ENCODE measurements around the gene SRRT. TPM values are rescaled to one million over a fixed set of nuclear protein-coding genes. Genes with fewer than 3 reads are reported as not detected.

Gene SRRT
- polyA plus RNA-seq, 3 donors = 47.0 to 74.9 (median 57.4) TPM

DNA sequence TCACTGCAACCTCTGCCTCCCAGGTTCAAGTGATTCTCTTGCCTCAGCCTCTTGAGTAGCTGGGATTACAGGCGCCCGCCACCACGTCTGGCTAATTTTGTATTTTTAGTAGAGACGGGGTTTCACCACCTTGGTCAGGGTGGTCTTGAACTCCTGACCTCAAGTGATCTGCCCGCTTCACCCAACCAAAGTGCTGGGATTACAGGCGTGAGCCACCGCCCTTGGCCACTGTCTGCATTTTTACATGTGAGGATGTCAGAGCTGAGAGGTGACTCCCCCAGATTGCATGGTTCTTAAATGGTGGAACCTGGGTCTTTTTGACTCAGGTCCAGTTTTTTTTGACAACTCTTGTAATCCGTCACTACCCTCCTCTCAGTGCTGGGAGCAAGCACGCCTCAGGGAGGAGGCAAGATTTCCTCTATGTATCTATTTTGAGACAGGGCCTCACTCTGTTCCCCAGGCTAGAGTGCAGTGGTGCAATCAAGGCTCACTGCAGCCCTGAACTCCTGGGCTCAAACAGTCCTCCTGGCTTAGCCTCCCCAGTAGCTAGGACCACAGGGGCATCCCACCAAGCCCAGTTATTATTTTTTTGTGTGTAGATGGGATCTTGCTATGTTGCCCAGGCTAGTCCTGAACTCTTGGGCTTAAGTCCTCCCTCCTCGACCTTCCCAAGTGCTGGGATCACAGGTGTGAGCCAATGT, 1.2 kb upstream of the SRRT start:
- WGBS, 3 donors = 78 to 90% (median 89%) methylated on average over 10 of the region's 10 CpGs
- H3K27ac ChIP-seq (ENCODE audit: low read depth, low read length) = no peak overlapping the region

DNA sequence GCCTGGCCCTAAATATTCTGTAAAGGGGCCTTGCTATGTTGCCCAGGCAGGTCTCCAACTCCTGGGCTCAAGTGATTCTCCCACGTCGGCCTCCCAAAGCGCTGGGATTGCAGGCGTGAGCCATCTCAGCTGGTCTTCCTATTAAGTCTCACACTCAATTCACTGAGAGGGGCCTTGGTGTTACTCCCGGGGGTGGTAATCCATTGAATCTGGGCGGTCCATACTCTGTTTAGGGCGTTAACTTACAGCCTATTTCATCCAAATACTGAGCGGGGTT, 665 bp upstream of the SRRT start:
- WGBS, 3 donors = 53 to 64% (median 56%) methylated on average over 8 of the region's 8 CpGs
- peak overlapping the region; percentile 19 for H3K27ac ChIP-seq (ENCODE audit: low read depth, low read length)

DNA sequence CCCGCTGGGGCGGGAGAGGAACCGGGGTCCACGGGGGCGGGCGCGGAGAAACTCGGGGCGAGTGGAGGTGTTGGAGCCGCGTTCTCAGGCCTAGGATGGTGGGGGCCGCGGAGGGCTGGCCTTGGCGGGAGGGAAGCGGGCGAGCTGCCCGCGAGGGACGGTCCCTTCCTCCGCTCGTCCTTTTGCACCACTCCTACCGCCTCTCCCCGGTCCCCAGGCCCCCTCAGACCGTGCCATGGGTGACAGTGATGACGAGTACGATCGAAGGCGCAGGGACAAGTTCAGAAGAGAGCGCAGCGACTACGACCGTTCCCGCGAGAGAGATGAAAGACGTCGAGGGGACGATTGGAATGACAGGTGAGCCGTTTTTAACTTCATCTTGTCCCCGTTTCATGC, 451 bp downstream of the SRRT start:
- WGBS, 3 donors = 1% methylated on average over 28 to 39 of the region's 39 CpGs
- peak overlapping the region; percentile 86 for H3K27ac ChIP-seq (ENCODE audit: low read depth, low read length)

DNA sequence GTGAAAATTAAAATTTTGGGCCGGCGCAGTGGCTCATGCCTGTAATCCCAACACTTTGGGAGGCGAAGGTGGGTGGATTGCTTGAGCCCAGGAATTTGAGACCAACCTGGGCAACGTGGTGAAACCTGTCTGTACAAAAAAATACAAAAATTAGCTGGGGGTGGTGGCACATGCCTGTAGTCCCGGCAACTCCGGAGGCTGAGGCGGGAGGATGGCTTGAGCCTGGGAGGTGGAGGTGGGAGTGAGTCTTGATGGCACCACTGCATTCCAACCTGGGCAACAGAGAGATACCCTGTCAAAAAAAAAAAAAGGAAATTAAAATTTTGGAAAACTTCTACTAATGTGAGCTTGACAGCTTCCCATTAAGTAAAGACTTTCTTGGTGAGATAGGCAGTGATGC, 3.1 kb downstream of the SRRT start:
- no peak overlapping the region for H3K27ac ChIP-seq (ENCODE audit: low read depth, low read length)
- 77 to 85% (median 78%) methylated on average over 7 of the region's 7 CpGs for WGBS, 3 donors

DNA sequence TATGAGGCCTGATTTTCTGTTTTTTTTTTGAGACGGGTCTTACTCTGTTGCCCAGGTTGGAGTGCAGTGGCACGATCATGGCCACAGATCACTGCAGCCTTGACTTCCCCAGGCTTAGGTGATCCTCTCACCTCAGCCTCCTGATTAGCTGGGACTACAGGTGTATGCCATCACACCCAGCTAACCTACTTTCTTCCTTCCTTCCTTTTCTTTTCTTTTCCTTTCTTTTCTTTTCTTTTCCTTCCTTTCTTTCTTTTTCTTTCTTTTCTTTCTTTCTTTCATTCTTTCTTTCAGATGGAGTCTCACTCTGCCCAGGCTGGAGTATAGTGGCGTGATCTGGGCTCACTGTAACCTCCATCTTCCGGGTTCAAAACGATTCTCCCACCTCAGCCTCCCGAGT, 3.8 kb downstream of the SRRT start:
- WGBS, 3 donors = 71 to 88% (median 80%) methylated on average over 6 of the region's 6 CpGs
- no peak overlapping the region for H3K27ac ChIP-seq (ENCODE audit: low read depth, low read length)

DNA sequence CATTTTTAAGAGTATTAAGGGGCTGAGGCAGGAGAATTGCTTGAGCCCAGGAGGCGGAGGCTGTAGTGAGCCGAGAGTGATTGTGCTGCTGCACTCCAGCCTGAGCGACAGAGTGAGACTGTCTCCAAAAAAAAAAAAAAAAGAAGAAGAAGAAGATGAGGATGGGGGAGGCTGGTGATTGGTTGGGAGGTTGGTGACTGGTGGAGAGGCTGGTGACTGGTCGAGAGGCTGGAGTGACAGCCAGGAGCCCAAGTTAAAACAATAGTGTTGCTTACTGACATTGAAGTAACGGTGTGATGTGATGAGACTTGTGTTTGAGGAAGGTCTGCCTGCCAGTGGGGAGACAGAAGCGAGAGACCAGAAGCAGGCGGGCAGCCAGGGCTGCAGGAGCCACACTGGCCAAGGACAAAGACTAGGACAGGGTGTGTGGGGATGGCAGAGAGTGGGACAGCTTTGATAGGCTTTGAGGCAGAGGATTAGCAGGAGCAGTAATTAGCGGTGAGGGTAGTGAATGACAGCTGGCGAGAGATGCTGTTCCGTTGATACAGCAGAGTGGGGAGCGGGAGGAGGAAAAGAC, 4.9 kb downstream of the SRRT start:
- H3K27ac ChIP-seq (ENCODE audit: low read depth, low read length) = no peak overlapping the region
- WGBS, 3 donors = 79 to 89% (median 86%) methylated on average over 11 of the region's 11 CpGs

DNA sequence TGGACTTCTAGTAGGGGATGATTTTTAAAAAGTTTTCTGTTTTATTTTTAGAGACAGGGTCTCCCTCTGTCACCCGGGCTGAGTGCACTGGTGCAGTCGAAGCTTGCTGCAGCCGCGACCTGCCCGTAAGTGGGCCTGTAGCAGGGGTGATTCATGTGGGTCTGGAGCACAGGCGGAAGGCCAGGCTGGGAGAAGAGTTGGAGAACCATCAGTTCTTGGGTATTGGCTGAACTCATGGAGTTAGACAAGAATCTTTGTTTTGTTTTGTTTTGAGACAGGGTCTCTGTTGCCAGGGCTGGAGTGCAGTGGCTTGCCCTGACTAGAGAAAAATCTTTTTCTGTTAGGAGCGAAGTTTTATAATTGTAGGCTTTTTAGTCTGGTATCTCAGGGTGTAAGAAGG, 5.7 kb downstream of the SRRT start:
- 89% methylated on average over 7 of the region's 7 CpGs for WGBS, 3 donors
- no peak overlapping the region for H3K27ac ChIP-seq (ENCODE audit: low read depth, low read length)

DNA sequence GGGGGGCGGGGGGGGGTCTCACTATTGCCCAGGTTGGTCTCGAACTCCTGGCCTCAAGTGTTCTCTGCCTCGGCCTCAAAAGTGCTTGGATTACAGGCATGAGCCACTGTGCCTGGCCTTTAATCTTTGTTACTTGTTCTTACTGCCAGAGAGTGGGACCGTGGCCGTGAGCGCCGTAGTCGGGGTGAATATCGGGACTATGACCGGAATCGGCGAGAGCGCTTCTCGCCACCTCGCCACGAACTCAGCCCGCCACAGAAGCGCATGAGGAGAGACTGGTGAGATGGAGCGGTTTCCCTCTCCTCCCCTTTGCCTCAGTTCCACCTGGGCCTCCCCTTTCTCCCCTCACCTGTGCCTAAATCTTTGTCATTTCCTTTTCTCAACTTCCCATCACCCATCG, 6.2 kb downstream of the SRRT start:
- WGBS, 3 donors = 95 to 98% (median 96%) methylated on average over 19 to 20 of the region's 20 CpGs

DNA sequence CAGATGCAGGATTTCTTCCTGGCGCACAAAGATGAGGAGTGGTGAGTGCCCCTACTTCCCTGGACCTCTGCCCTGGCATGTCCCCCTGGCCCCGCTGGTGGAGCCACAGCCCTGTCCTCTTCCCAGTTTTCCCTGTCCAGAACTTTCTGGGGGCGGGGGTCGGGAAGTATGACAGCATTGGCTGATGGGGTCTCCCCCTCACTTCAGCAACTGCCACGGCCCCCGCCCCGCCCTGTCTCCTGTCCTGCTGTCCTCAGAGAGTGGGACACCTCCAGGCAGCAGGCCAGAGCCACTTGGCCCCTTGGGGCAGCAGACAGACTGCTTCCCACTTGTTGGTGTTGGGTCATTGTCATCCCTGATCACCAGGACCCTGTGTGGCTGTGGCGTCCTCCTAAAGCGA, 7.3 kb downstream of the SRRT start:
- WGBS, 3 donors = 93 to 96% (median 95%) methylated on average over 9 of the region's 9 CpGs
- no peak overlapping the region for H3K27ac ChIP-seq (ENCODE audit: low read depth, low read length)

More for the DNA sequence above, 6.2 kb downstream of the SRRT start:
- no peak overlapping the region for H3K27ac ChIP-seq (ENCODE audit: low read depth, low read length)

DNA sequence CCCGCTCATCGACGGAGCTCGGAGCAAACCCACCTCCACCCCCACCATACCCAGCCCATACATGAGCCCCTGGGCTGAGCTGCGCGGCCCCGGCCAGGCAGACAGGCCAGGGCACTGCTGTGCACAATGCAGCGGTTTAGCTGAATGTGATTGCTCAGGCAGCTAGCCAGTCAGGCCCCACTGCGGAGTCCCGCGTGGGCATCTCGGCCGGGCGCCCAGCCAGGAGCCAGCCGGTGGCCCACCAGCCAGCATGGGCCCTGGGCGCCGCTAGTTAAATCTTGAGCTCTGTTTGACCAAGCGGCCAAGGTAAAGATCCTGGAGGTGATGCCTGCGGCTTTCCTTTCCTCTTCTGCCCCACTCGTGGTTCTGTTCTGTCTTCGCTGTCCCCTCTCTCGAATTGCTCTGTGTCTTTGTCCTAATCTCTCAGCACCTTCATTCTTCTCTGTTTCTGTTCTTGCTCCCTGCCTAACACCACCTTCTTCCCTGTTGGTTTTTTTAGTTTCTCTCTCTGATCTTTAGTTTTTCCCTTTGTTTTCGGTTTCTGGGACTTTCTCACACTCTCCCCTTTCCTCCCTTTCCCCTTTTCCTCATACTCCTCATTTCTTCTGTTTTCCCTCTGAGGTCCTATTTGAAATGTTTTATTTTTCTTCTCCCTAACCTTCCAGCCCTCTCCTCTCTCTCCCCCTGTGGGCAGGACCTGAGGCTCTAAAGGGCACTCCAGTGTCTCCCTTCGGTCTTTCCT, 8.1 kb downstream of the SRRT start:
- WGBS, 3 donors = 93 to 94% (median 94%) methylated on average over 20 to 24 of the region's 24 CpGs
- H3K27ac ChIP-seq (ENCODE audit: low read depth, low read length) = no peak overlapping the region

DNA sequence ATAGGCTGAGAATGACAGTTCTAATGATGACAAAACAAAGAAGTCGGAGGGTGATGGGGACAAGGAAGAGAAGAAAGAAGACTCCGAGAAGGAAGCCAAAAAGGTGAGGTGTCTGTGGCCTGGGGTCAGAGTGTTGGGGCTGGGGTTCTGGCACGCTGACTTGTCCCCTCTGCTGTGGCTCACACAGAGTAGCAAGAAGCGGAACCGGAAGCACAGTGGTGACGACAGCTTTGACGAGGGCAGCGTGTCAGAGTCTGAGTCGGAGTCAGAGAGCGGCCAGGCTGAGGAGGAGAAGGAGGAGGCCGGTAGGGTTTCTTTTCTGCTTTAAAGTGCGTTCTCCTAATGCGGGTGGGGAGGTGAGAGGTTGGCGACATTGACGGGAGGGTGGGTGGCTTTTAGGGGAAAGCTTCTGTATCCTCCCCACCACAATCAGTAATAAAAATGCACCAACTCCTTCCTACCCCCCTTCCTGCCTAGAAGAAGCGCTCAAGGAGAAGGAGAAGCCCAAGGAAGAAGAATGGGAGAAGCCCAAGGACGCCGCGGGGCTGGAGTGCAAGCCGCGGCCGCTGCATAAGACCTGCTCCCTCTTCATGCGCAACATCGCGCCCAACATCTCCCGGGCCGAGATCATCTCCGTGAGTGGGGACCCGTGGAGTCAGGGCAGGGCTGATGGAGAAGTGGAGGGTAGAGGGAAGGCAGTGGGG, 10.0 kb downstream of the SRRT start:
- WGBS, 3 donors = 90 to 93% (median 91%) methylated on average over 29 of the region's 29 CpGs
- H3K27ac ChIP-seq (ENCODE audit: low read depth, low read length) = no peak overlapping the region

DNA sequence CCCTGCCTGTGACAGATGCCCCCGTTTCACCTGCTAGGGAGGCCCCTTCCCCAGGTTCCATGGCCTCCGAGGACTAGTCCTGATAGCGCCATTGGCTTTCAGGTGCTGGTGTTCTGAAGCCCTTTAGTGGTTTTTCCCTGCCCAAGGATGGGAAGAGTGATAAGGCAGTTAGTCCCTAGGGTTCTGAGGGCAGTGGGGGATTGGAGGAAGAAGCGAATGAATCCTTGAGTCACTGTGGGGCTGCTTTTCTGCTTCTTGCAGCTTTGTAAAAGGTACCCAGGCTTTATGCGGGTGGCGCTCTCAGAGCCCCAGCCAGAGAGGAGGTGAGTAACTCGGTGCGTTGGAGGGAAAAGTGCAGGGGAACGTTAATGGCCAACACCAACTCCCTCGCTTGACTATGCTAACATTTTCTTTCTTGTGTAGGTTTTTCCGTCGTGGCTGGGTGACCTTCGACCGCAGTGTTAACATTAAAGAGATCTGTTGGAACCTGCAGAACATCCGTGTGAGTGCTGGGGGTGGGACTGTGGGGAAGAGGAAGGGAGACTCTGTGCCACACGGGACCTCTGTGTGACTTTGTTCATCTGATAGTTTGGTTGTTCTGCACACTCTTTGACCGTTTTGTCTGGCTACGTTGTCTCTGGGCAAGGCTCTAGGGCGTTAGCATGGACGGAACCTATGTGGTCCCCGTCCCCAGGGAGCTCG, 10.7 kb downstream of the SRRT start:
- 68 to 88% (median 82%) methylated on average over 21 to 22 of the region's 22 CpGs for WGBS, 3 donors
- H3K27ac ChIP-seq (ENCODE audit: low read depth, low read length) = no peak overlapping the region

DNA sequence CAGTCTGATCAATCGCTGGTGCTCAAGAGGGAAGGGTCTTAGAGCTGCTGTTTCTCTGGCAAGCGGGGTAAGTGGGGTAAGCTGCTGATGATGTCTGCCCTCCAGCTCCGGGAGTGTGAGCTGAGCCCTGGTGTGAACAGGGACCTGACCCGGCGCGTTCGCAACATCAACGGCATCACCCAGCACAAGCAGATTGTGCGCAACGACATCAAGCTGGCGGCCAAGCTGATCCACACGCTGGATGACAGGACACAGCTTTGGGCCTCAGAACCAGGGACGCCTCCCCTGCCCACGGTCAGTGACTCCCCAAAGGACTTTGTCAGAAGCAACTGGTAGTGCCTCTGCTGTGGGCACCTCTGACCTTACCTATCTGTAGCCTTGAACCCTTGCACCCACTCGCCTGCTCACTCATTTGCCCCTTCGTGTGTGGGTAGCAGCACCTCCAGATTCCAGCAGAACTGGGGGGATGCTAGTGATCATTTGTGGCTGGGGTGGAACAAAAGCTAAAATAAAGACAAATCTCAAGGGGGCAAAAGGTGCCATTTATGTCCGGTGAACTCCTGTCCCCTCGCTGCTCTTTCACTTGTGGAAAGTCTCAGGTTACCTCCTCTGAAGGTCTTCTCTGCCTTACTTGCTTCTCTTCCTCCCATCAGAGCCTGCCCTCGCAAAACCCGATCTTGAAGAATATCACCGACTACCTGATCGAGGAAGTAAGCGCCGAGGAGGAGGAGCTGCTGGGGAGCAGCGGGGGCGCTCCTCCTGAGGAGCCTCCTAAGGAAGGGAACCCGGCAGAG, 11.4 kb downstream of the SRRT start:
- WGBS, 3 donors = 88 to 92% (median 91%) methylated on average over 27 of the region's 27 CpGs
- no peak overlapping the region for H3K27ac ChIP-seq (ENCODE audit: low read depth, low read length)

DNA sequence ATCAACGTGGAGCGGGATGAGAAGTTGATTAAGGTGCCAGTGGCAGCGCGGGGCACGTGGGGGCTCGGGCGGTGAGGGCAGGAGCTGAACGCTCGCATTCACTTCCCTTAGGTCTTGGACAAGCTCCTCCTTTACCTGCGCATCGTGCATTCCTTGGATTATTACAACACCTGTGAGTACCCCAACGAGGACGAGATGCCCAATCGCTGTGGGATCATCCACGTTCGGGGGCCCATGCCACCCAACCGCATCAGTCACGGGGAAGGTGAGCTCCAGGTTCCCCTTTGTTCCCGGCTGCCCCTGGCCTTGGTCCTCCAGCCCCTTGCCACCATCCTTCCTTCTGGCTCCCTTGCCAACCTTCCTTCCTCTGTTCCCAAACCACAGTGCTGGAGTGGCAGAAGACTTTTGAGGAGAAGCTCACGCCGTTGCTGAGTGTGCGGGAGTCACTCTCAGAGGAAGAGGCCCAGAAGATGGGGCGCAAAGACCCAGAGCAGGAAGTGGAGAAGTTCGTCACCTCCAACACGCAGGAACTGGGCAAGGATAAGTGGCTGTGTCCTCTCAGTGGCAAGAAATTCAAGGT, 12.1 kb downstream of the SRRT start:
- 71 to 82% (median 74%) methylated on average over 25 of the region's 25 CpGs for WGBS, 3 donors
- H3K27ac ChIP-seq (ENCODE audit: low read depth, low read length) = no peak overlapping the region

DNA sequence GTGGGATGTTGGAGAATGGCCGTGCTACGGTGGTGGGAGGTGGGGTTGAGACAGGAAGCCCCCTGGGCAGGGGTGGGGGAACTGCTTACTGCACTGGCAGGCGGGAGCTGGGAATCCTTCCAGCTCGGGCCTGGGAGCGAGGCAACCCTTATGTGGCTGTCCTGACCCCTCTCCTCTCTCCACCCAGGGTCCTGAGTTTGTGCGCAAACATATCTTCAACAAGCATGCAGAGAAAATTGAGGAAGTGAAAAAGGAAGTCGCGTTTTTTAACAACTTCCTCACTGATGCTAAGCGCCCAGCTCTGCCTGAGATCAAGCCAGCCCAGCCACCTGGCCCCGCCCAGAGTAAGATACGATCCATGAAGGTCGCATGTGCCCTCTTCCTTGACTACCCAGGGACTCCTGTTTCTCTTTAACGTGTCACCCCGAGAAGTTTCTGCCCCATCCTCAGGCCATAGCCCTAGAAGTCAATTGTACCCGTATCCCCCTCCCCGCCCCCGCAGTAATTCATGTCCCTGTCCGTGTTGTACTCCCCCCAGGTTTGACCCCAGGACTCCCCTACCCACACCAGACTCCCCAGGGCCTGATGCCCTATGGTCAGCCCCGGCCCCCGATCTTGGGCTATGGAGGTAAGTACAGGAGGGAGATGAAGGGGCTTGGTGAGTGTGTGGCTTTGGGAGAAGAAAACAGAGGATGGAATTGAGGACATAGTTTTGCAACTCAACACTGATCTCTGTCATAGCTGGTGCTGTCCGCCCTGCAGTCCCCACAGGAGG, 12.8 kb downstream of the SRRT start:
- WGBS, 3 donors = 41 to 61% (median 46%) methylated on average over 21 of the region's 21 CpGs
- H3K27ac ChIP-seq (ENCODE audit: low read depth, low read length) = no peak overlapping the region

DNA sequence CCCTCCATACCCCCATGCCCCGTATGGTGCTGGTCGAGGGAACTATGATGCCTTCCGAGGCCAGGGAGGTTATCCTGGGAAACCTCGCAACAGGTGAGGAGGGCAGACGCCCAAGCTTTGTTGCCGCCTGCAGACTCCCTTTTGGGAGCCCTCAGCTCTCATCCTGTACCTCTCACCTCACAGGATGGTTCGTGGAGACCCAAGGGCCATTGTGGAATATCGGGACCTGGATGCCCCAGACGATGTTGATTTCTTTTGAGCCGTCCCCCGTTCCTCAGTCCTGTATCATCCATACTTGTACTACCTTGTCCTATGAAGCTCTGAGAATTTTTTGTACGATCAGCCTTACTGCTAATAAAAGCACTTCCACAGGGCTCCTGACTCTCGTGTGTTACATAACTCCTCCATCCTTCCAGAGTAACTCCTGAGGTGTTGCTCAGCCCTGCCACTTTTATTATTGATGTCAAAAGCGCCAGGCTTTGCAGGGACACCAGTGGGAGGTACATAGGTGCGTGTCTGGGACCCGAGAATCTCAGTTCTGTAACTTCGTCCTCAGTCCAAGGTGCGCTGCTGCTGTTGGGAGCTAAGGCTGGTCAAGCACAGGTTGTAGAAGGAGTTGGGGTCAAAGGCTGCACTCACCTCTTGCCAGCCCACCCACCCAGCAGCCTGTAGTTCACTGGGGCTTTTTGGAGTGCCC, 13.5 kb downstream of the SRRT start:
- WGBS, 3 donors = 44 to 82% (median 79%) methylated on average over 17 to 18 of the region's 18 CpGs
- H3K27ac ChIP-seq (ENCODE audit: low read depth, low read length) = no peak overlapping the region
